Cerebellar cortex (tissue), 1 donor: ENCODE measurements around the gene DENND4C.
"Not testable (repeated sequence)": the region's sequence is repeated elsewhere in the genome, so short reads cannot be mapped to it uniquely, and the experiment has no call there.

Experiments used
- DNase-seq: peaks from one replicate; pipeline ENCODE4 v3.0.0-alpha.2; 2015; ENCODE audit warnings: low spot score

Gene DENND4C

DNA sequence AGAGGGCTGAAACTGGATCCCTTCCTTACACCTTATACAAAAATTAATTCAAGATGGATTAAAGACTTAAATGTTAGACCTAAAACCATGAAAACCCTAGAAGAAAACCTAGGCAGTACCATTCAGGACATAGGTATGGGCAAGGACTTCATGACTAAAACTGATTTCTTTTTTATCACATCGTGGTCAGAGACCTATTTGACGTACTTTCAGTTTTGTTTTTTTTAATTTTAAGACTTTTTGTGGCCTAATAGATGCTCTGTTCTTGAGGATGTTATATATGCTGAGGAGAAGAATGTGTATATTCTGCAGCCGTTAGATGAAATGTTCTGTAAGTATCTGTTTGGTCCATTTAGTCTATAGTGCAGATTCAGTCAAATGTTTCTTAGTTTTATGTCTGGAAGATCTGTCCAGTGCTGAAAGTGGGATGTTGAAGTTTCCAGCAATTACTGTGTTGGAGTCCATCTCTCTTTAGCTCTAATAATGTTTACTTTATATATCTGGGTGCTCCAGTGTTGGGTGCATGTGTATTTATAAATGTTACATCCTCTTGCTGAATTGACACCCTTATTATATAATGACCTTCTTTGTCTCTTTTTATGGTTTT, 36.4 kb downstream of the DENND4C start:
- DNase-seq = not testable (repeated sequence)

DNA sequence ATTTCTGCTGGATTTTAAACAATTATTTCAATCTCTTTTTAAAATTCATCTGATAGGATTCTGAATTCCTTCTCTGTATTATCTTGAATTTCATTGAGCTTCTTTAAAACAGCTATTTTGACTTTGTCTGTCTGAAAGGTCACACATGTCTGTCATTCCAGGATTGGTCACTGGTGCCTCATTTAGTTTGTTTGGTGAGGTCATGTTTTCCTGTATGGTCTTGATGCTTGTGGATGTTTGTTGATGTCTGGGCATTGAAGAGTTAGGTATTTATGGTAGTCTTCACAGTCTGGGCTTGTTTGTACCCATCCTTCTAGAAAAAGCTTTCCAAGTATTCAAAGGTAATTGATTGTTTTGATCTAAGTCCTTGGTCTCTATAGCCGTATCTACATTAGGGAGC, 39.1 kb downstream of the DENND4C start:
- DNase-seq = no peak

DNA sequence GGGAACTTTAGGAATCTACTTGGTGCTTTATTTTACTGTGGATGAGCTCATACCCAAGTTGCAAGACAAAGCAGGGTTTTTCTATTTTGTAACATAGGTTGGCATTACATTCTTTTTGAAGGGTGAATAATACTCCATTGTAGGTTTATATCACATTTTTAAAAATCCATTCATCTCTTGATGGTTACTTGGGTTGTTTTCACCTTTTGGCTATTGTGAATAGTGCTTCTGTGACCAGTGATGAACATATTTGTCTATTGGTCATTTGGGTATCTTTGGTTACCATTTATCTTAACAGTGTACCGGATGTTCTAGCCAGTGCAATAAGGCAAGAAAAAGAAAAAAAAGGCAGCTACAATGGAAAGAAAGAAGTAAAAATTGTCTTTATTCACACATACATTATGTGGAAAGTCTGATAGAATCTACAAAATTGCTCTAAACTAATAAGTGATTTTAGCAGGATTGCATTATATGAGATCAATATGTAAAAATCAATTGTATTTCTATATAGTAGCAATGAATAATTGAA, 40.0 kb downstream of the DENND4C start:
- no peak for DNase-seq

DNA sequence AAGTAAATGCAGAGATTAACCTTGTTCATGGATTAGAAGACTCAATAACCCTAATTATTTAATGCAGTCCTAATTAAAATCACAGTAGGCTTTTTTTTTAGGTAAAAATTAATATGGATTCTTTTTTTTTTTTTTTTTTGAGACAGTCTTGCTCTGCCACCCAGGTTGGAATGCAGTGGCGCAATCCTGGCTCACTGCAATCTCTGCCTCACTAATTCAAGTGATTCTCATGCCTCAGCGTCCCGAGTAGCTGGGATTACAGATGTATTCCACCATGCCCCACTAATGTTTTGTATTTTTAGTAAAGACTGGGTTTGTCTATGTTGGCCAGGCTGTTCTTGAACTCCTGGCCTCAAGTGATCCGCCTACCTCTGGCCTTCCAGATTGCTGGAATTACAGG, 40.6 kb downstream of the DENND4C start:
- DNase-seq = no peak

DNA sequence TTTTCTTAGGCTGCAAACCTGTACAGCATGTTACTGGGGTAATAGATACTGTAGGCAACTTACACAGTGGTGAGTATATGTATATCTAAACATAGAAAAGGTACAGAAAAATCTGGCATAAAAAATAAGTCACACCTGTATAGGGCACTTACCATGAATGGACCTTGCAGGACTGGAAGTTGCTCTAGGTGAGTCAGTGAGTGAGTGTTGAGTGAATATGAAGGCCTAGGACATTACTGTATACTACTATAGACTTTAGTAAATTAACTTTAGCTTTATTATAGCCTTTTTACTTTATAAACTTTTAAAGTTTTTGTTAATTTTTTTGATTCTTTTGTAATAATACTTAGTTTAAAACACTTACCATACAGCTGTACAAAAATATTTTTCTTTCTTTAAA, 51.3 kb downstream of the DENND4C start:
- DNase-seq = no peak

DNA sequence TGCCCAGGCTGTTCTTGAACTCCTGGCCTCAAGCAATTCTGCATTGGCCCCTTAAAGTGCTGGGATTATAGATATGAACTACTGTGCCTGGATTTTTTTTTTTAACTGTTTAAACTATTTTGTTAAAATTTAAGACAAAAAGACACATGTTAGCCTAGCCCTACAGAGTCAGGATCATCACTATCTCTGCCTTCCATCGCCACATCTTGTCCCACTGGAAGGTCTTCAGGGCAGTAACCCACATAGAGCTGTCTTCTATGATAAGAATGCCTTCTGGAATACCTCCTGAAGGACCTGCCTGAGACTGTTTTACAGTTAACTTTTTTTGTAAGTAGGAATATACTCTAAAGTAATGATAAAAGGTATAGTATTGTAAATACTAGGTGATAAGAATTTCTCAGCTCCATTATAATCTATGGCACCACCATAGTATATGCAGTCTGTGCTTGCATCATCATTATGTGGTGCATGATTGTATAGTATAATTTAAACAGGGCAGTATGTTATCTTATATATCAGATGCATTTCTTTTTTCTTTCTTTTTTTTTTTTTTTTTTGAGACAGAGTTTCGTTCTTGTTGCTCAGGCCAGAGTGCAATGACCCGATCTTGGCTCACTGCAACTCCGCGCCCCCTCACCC, 52.7 kb downstream of the DENND4C start:
- no peak for DNase-seq

DNA sequence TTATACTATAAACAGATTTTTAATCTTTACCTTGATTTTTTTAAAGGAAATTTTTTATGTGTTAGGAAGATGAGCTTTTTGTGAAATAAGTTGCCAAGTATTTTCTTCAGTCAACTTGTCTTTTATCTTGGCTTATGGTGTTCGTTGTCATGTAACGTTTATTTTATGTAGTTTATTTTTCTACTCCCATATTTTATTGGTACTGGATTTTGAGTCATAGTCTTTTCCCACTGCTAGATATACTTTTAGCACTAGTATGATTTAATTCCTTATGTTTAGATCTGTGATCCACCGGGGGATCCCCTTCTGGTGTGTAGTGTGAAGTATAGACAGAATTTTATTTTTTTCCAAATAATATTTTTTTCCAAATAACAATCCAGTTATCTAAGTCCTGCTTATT, 54.2 kb downstream of the DENND4C start:
- DNase-seq = no peak

DNA sequence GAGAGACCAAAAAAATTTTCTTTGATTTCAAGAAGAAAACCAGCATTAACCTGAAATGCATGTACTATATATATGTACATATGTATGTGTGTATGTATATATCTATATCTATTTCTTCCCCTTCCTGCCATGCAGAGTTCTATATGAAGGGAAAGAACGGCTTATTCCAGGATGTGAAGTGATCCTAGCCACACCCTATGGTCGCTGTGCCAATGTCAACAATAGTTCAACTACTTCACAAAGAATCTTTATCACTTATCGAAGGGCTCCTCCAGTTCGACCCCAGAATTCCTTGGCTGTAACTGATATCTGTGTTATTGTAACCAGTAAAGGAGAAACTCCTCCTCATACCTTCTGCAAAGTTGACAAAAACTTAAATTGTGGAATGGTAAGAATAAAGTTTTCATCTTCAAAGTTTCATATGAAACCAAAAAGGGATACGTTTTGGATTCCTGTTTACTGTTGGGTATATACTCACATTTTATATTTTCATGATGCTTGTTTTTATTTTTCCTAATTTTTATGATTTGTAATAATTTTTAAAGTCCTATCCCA, 56.2 kb downstream of the DENND4C start:
- no peak for DNase-seq

DNA sequence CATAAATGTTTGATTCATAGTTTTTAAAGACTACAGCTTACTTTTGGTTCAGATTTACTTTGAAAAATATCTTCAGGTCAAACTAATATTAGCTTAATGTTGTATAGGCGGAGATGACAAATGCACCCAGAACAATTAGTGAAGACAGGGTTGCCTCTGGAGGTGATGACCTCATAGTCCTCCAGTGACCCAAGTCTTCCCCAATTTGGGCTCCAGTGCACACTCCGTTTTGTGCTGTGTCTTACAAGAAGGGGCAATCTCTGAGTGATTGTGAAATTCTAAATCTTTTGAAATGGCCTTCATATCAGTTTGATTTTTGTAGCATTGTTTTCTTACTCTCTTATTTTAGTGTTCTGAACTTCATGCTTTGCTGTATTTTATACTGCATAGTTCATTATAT, 57.6 kb downstream of the DENND4C start:
- DNase-seq = no peak

DNA sequence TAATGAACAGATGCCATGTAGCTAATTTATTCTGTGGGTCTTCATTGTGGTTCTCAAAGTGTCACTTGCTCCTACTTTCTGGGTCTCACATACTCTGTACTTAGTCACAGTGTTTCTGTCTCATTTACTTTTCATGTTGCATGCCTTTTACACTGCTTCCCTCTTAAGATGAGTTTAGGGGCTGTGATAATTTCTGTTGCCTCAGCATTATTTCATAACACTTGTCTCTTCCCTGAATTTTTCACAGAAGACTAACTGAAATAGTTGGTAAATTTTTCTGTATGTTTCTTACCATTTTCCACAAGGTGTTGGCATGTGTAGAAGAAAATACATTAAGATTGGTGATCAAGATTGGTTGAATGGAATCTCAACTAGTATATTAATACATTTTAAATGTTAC, 59.6 kb downstream of the DENND4C start:
- no peak for DNase-seq

DNA sequence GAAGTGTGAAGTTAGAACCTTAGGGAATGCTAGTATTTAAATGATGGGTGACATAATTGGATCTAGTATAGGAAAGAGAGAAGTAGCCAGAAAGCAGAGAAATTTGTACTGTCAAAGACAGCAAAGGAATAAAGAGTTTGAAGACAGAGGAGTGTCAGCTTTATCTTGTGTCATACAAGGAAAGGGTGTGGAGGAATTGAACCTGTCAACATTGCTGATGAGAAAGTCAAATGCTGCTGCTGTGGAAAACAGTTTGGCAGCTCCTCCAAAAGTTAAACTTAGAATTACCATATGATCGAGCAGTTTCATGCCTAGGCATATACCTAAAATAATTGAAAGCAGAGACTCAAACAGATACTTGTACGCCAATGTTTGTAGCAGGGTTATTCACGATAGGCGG, 63.7 kb downstream of the DENND4C start:
- no peak for DNase-seq

DNA sequence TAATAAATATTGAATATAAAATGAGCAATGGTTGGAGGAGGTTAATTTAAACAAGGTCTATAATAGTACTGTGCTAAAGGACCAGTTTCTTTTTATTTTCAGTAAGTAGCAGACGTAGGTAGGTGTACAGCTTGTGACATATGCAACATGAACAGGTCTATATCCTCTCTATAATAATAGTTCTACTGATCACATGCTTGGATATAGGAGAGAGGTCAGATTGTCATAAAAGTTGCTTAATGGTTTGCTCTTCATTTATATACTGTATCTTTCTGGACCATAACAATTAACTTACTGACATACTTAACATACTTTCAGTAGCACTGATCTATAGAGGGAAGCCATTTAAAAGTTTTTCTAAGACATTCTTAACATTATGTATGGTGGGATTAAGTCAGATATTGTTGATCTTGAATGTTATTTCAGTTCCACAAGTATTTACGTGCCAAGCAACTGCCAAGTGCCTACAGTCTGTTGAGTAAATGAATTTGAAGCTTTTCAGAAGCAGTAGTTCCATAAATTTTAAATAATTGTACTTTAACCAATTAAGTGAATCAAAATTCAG, 68.0 kb downstream of the DENND4C start:
- DNase-seq = no peak

DNA sequence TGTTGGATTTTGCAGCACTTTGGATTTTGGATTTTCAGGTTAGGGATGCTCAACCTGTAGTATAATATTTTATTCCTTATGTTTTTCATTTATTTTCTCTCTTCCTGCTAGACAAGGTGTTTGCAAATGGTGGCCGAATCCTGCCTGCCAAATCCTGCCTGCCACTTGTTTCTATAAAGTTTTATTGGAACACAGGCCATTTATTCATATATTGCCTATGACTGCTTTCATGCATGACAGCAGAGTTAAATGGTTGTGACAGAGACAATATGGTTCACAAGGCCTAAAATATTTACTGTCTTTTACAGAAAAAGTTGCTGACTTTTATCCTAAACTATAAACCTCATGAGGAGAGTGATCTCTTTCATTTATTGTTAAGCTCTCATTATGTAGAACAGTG, 72.7 kb downstream of the DENND4C start:
- no peak for DNase-seq

DNA sequence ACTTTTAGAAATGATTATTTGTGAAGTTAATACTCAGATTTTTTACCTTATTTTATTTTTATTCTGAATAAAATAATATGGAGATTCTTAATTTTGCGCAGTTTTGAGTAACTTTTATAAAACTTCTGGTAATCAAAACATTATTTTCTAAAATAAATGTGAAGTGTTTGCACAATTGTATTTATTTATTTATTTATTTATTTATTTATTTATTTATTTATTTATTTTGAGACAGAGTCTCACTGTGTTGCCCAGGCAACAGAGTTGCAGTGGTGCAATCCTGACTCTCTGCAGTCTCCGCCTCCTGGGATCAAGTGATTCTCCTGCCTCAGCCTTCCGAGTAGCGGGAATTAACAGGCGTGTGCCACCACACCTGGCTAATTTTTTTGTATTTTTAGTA, 76.1 kb downstream of the DENND4C start:
- no peak for DNase-seq

DNA sequence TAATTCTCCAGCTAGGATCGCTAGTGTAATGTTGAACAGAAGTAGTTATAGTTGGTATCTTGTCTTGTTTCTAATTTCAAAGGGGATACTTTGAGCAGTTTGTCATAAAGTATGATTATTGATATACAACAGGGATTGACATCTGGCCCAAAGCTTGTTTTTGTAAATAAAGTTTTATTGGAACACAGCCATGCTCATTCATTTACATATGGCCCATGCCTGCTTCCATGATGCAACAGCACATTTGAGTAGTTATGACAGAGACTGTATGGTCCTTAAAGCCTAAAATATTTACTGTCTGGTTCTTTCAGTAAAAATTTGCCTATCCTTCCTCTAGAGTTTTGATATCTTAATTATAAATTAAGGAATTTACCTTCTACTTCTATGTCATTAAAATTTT, 79.8 kb downstream of the DENND4C start:
- DNase-seq = no peak

DNA sequence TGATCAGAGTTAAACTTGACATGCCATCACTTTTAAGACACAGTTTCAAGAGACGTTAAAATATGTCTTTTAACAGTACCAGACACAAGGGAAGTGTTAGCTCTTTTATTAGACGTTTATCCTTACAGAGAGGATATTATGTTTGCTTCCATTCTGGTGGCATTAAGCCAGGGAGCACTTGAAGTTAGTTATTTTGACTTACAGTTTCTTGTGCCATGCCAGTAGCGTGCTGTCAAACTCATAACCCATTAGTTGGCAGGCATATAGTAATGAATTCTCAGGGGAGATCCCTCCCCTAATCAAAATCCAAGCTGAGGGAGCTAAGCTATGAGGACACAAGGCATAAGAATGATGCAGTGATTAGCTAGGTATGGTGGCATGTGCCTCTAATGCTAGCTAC, 83.1 kb downstream of the DENND4C start:
- no peak for DNase-seq

DNA sequence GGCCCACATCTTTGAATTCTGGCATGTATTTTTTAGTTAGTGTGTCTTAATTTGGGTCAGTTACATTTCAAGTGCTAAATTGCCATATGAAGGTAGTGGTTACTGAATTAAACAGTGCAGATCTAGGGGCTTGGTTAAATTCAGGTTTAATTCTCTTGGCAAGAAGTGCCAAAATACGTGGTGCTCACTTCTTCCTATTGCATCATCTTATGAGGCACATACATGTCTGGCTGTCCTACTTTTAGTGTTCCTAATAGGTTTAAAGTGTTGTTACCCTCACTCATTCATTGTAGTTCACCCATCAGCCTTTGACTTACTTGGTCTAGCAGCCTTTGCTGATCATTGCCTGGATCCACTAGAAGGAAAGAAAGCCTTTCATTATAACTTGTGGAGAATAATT, 90.0 kb downstream of the DENND4C start:
- DNase-seq = no peak

DNA sequence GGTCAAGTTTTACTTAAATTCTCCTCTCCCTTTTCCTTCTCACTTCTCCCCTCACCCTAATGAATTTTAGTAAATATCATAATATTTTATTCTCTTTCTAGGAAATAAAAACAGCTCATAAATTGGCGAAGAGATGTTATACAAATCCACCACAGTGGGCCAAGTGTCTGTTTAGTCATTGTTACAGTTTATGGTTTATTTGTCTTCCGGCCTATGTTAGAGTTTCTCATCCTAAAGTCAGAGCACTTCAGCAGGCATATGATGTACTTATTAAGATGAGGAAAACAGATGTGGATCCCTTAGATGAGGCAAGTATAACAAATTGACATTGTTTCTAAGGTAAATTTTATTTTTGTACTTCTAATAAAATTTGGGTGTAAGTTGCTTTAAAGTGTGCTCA, 101.4 kb downstream of the DENND4C start:
- no peak for DNase-seq

DNA sequence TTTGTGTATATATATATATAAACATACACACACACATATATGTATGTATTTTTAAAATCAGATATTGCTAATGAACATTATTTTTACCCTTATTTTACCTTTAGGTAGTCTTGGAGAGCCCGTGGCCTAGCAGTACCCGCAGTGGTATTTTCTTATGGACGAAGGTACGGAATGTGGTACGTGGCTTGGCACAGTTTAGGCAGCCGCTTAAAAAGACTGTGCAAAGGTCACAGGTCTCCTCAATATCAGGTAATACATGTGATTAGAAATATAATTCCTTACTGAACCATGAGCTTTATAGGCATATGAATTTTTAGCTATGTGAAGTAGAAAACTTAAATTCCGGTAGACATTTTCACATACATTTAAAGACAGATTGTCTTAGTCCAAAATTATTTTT, 105.7 kb downstream of the DENND4C start:
- DNase-seq = no peak

DNA sequence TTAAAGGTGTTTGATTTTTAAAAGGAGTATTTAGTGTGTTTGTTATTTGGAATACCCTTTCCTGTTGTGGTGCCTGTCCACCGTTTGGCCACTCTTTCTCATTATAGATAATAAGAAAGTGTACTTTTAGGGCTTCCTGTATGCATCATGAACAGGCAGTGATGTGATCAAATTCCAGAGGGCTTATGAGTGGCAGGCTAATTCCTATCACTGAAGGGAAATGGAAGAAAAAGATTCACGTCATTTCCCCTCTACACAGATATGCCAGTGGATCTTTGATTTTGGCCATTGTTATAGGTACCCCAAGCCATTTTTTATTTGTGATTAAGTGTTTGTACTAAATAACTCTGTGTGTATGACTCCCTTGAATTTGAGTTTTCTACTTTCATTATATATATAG, 112.5 kb downstream of the DENND4C start:
- no peak for DNase-seq

DNA sequence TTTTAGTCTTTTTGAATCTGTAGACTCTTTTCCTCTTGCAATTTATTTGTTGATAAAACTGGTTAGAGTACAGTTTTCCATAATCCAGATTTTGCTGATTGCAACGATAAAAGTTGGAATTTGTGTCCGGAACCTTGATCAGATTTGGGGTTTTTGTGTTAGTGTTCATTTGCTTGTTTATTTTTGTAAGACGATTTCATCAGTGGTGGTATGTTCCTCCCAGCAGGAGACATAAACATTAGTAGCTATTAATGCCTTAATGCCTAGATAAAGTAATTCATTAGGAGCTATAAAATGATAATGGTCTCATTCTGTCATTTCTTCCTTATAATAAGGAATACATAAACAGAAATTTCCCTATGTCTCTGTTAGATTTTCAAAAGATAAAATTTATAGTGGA, 128.2 kb downstream of the DENND4C start:
- DNase-seq = no peak

DNA sequence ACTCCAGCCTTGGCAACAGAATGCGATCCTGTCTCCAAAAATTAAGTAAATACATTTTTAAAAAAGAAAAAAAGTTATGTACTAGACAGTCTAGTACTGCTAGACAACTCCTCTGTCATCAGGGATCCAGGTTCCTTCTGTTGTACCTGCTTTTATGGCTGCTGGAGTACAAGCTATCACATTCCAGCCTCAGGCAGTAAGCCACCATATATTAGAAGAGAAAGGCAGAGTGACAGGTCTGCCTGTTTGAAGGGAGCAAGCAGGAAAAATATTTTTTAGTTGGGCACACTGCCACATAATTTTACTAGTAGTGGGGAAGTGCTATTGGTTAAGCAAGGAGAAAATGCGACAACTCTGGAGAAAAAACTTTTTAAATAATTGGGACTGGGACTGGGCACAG, 138.6 kb downstream of the DENND4C start:
- DNase-seq = no peak

DNA sequence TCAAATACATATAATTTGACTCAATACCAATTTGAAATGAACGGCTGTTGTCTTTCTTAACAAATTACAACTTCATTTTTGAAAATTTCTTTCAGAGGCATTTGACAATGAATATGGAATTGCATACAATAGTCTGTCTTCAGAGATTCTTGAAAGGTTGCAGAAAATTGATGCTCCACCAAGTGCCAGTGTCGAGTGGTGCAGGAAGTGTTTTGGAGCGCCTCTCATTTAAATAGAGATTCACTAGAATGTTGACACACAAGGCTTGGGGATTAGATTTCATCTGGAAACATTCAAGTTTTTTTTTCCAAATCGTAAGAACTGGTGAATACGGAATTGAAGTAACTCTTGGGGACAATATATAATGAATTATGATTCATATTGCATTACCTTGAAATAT, 141.4 kb downstream of the DENND4C start:
- no peak for DNase-seq

DNA sequence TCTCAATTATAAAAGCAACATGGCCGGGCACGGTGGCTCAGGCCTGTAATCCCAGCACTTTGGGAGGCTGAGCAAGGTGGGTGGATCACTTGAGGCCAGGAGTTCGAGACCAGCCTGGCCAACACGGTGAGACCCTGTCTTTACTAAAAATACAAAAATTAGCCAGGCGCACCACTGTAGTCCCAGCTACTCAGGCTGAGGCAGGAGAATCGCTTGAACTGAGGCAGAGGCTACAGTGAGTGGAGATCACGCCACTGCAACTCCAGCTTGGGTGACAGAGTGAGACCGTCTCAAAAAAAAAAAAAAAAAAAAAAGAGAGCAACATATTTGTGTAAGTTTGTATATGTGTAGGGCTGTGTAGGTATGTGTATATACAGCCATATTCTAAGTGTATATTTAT, 142.1 kb downstream of the DENND4C start:
- no peak for DNase-seq
